ENCODE results near the gene SMARCE1.

DNA sequence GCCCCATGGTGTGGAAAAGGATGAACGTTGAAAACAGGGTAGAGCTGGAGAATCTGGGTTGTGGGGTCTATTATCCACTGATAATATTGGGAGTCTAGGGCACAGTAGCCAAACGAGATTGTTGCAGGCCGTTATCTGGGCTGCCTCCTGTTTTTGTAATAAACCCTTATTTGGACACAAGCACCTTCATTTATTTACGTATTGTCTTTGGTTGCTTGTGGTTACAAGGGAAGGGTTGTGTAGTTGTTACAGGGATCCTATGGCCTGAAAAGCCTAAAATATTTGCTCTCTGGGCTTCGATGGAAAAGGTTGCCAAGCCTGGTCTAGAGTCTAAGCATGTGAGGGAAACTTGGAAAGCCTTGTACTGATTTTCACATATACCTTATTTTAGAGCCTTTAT lies 4.3 kb upstream of the SMARCE1 start:
- TF ChIP-seq, protein P1, sequence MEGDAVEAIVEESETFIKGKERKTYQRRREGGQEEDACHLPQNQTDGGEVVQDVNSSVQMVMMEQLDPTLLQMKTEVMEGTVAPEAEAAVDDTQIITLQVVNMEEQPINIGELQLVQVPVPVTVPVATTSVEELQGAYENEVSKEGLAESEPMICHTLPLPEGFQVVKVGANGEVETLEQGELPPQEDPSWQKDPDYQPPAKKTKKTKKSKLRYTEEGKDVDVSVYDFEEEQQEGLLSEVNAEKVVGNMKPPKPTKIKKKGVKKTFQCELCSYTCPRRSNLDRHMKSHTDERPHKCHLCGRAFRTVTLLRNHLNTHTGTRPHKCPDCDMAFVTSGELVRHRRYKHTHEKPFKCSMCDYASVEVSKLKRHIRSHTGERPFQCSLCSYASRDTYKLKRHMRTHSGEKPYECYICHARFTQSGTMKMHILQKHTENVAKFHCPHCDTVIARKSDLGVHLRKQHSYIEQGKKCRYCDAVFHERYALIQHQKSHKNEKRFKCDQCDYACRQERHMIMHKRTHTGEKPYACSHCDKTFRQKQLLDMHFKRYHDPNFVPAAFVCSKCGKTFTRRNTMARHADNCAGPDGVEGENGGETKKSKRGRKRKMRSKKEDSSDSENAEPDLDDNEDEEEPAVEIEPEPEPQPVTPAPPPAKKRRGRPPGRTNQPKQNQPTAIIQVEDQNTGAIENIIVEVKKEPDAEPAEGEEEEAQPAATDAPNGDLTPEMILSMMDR (conservative IDR thresholded peaks at IDR 0.05 in 1 of 2, IDR thresholded peaks at IDR 0.05 in 1 of 2; ENCODE audit: extremely low read depth in 1 of 2, insufficient read depth in 1 of 2, low read depth in 1 of 2, low read length in 2 of 2) = no peak
- no peak for TF ChIP-seq EZH2 (IDR thresholded peaks at IDR 0.05; ENCODE audit: borderline replicate concordance, low read length)

Measured in mammary epithelial cell (primary cell).